HG03039 (cell line): Measurements from ENCODE around the gene TDP2.
"Not testable (repeated sequence)": the region's sequence is repeated elsewhere in the genome, so short reads cannot be mapped to it uniquely, and the experiment has no call there.

Experiments
- ATAC-seq: cut with Tn5 transposase; IDR thresholded peaks from one replicate; pipeline ENCODE4 v1.9.1; 2021; ENCODE audit warnings: mild to moderate bottlenecking, moderate library complexity; ENCODE audit not compliant: unreplicated experiment

TDP2 gene

GRCh38 chr6:24666641-24667377, at the start of gene TDP2, which contains the start of gene ACOT13:
TSS of gene TDP2 (minus strand) at chr6:24666899. CDS start at chr6:24666862, 37 bp downstream.
TSS of gene ACOT13 (plus strand) at chr6:24667077. CDS start at chr6:24667264, 187 bp downstream.
- peak; percentile 94 for ATAC-seq

- ATAC-seq, result no peak
Measured at GRCh38 chr6:24710519-24711303, 44.0 kb upstream of the TDP2 start.

- no peak for ATAC-seq
Measured at GRCh38 chr6:24709014-24709711, 42.5 kb upstream of the TDP2 start.

- ATAC-seq, result no peak
Measured at GRCh38 chr6:24708612-24709011, 41.9 kb upstream of the TDP2 start.

GRCh38 chr6:24704468-24704867, 37.8 kb upstream of the TDP2 start:
- ATAC-seq, result no peak

- no peak for ATAC-seq
Measured at GRCh38 chr6:24702720-24703282, 36.1 kb upstream of the TDP2 start.

- ATAC-seq, result no peak
Measured at GRCh38 chr6:24699521-24700359, 33.0 kb upstream of the TDP2 start.

- no peak for ATAC-seq
Measured at GRCh38 chr6:24696097-24696496, 29.4 kb upstream of the TDP2 start.

- not testable (repeated sequence) for ATAC-seq
Measured at GRCh38 chr6:24695635-24696034, 28.9 kb upstream of the TDP2 start.

GRCh38 chr6:24694198-24694597, 27.5 kb upstream of the TDP2 start:
- no peak for ATAC-seq

GRCh38 chr6:24692848-24693592, 26.3 kb upstream of the TDP2 start:
- ATAC-seq, result no peak

- no peak for ATAC-seq
Measured at GRCh38 chr6:24692415-24692814, 25.7 kb upstream of the TDP2 start.

- no peak for ATAC-seq
Measured at GRCh38 chr6:24692003-24692402, 25.3 kb upstream of the TDP2 start.

- no peak for ATAC-seq
Measured at GRCh38 chr6:24691550-24691949, 24.9 kb upstream of the TDP2 start.

GRCh38 chr6:24690593-24690992, 23.9 kb upstream of the TDP2 start:
- ATAC-seq, result no peak

- no peak for ATAC-seq
Measured at GRCh38 chr6:24689964-24690363, 23.3 kb upstream of the TDP2 start.

- ATAC-seq, result no peak
Measured at GRCh38 chr6:24686946-24687345, 20.2 kb upstream of the TDP2 start.

GRCh38 chr6:24686408-24686807, 19.7 kb upstream of the TDP2 start:
- ATAC-seq, result no peak
